ENCODE data around the gene ZFAND3.

GRCh38 chr6:37971711-37972390, 152.3 kb downstream of the ZFAND3 start:
- no peak for TF ChIP-seq CTCF (IDR thresholded peaks at IDR 0.05)
- no peak for TF ChIP-seq POLR2AphosphoS5 (IDR thresholded peaks at IDR 0.05)
